K562 (cell line): ENCODE data around the gene SARS1. TPM values are rescaled to one million over a fixed set of nuclear protein-coding genes. Genes with fewer than 3 reads are reported as not detected.

Source experiments
- GATAD2A ChIP-seq: fragments of 450-650 bp; IDR thresholded peaks from 2 replicates; pipeline ENCODE4 v1.6.1; 2017
- PRMT5 ChIP-seq: sonication (generic); formaldehyde crosslinking; IDR thresholded peaks from 2 replicates; pipeline ENCODE4 v1.5.0; 2020; ENCODE audit warnings: missing genetic modification reagents
- RBM14 ChIP-seq: fragments of 200-400 bp; formaldehyde crosslinking; IDR thresholded peaks from 2 replicates; pipeline ENCODE4 v1.6.1; 2018; ENCODE audit warnings: low read depth, mild to moderate bottlenecking, low read length, moderate library complexity, borderline replicate concordance; ENCODE audit not compliant: insufficient read depth
- SNRNP70 ChIP-seq: fragments of 200-400 bp; formaldehyde crosslinking; optimal IDR thresholded peaks from 2 replicates; pipeline ENCODE3; 2017; ENCODE audit warnings: low read depth, low read length
- SP2 ChIP-seq: IDR thresholded peaks from 2 replicates; pipeline ENCODE4 v1.6.1; 2011; ENCODE audit warnings: mild to moderate bottlenecking, low read depth, low read length, moderate library complexity; ENCODE audit not compliant: poor library complexity, severe bottlenecking; ENCODE audit errors: extremely low read depth
- TAF1 ChIP-seq: IDR thresholded peaks from 2 replicates; pipeline ENCODE4 v1.6.1; 2011; ENCODE audit warnings: mild to moderate bottlenecking, low read length, moderate library complexity; ENCODE audit not compliant: insufficient read depth, control insufficient read depth, severe bottlenecking; ENCODE audit errors: extremely low read depth
- ZC3H4 ChIP-seq: sonication (generic); formaldehyde crosslinking; IDR thresholded peaks from 2 replicates; pipeline ENCODE4 v1.9.0; 2021; ENCODE audit warnings: missing genetic modification reagents, borderline replicate concordance
- polyA plus RNA-seq, 8 experiments: library from polyadenylated mRNA; depleted of rRNA in 4 of 8; stranded (reverse) in 5 of 8; unstranded in 3 of 8; fragments of >200 nt; fragmentation: Nextera tagmentation in 2 of 8; fragmentation: Illumina TruSeq in 1 of 8; extraction: Ambion mirVana in 2 of 8; extraction: Trizol in 1 of 8; gene quantifications; 2 replicates each; pipeline versions ENCODE4 v1.2.1 to v1.2.3, GENCODE V29; 2011 to 2014; ENCODE audit warnings: inconsistent platforms in 1 of 8, missing spikeins in 1 of 8
- total RNA-seq, 7 experiments: library from RNA; depleted of rRNA in 6 of 7; stranded (reverse); fragments of >200 nt in 6 of 7; fragmentation: Illumina TruSeq in 2 of 7; extraction: Trizol in 2 of 7; gene quantifications; 2 replicates each; pipeline versions ENCODE4 v1.2.1 to v1.2.3, GENCODE V29; 2011 to 2021; ENCODE audit warnings: low replicate concordance in 1 of 7
- TF ChIP-seq, protein P1 (sequence below): fragments of 250-450 bp; sonication (Bioruptor Pico); IDR thresholded peaks from 2 replicates; pipeline ENCODE4 v1.8.0; 2021; ENCODE audit warnings: moderate library complexity, mild to moderate bottlenecking, inconsistent platforms

The SARS1 gene
- total and polyA plus RNA-seq, 9 of the 15 experiments (the other 6 are each of a cell fraction or from before 2014, with no cell fraction given): 221 to 623 (median 254) TPM

DNA sequence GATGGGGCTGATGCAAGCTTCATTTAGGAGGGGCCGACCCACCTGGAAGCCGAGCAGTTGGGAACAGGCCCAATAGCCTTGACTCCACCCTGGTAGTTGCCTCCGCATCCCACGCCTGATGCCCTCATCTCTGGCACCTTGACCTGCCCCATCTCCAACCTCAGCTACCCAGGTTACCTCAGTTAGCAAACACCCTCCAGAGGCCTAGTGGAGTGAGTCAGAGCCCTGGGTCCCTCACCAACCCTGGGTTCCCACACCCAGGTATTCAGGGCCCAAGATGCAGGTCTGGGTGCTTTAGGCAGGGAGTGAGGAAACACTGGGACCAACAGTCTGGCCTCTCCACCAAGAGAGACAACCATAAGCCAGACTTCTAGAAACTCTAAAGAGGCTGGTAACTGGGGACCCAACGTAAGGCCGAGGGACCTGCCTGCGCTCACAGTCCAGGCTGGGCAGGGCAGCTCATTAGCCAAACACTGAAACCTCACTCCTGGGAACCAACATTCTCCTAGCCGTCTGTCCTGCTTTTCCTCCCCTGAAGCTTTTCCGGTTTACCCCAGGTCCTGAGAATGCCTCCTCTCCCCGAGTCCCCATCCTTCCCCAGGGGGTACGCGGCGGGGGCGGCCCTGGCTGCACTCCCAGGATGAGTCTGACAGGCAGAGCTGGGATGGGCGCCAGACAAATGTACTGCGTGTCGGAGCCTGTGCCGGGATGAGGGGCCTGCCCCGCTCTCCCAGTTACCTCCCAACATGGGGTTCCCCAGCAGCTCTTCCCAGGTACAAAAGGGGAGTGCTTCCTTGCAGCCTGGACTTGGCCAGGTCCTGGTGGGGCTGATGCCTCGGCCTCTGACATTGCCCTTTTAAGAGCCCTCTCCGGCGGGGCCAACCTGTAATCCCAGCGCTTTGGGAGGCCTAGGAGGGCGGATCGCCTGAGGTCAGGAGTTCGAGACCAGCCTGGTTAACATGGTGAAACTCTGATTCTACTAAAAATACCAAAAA is 26.7 kb downstream of the SARS1 start (continued):
- TF ChIP-seq ZC3H4 (CRISPR knock-in tag) (no peak; the same call in 1 of the 2 replicates), SP2 (no peak), RBM14 (no peak), TAF1 (no peak), GATAD2A (no peak), SNRNP70 (no peak), PRMT5 (no peak)
- TF ChIP-seq, protein P1, sequence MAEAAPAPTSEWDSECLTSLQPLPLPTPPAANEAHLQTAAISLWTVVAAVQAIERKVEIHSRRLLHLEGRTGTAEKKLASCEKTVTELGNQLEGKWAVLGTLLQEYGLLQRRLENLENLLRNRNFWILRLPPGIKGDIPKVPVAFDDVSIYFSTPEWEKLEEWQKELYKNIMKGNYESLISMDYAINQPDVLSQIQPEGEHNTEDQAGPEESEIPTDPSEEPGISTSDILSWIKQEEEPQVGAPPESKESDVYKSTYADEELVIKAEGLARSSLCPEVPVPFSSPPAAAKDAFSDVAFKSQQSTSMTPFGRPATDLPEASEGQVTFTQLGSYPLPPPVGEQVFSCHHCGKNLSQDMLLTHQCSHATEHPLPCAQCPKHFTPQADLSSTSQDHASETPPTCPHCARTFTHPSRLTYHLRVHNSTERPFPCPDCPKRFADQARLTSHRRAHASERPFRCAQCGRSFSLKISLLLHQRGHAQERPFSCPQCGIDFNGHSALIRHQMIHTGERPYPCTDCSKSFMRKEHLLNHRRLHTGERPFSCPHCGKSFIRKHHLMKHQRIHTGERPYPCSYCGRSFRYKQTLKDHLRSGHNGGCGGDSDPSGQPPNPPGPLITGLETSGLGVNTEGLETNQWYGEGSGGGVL (CRISPR knock-in tag): no peak
